Stimulated activated CD8-positive, alpha-beta memory T cell treated with anti-CD3 and anti-CD28 coated beads, Interleukin-4, amount 100 ng/mL, for 24 hours (primary cell): Measurements from ENCODE around the gene SPAG9.

ENCODE experiments used
- DNase-seq: peaks from one replicate; pipeline ENCODE4 v3.0.0-alpha.2; 2020; ENCODE audit warnings: low read depth

SPAG9 gene

DNA sequence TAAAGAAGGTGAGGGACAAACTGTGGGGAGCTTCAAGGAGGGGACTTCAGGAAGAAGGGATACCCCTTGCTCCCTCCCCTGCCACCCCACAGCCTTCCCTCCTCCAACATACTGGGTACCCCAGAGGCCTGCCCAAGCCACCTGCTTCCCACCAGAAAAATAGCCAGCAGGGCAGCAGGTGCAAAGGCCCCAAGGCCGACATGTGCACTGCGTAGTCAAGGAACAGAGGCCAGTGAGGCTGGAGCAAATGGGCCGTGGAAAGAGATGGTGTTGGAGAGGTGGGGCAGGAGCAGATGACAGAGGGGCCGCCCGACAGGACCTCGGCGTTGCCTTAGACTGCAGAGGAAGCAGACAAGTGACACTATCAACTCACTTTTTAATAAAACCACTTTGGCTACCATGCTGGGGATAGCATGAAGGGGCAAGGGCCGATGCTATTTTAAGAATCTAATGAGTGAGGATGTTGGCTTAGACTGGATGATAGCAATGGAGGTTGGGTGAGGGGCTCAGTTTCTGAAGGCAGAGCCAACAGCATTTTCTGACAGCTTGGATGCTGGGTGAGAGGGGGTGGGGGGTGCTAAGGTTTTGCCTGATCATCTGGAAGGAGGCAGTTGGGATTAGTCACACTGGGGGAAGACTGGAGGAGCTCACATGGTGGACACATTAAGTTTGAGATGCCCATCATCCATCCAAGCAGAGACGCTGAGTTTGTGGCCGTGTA is 181.7 kb downstream of the SPAG9 start:
- no peak for DNase-seq

GRCh38 chr17:50935996-50936266 is 184.7 kb downstream of the SPAG9 start:
- DNase-seq, result no peak

DNA sequence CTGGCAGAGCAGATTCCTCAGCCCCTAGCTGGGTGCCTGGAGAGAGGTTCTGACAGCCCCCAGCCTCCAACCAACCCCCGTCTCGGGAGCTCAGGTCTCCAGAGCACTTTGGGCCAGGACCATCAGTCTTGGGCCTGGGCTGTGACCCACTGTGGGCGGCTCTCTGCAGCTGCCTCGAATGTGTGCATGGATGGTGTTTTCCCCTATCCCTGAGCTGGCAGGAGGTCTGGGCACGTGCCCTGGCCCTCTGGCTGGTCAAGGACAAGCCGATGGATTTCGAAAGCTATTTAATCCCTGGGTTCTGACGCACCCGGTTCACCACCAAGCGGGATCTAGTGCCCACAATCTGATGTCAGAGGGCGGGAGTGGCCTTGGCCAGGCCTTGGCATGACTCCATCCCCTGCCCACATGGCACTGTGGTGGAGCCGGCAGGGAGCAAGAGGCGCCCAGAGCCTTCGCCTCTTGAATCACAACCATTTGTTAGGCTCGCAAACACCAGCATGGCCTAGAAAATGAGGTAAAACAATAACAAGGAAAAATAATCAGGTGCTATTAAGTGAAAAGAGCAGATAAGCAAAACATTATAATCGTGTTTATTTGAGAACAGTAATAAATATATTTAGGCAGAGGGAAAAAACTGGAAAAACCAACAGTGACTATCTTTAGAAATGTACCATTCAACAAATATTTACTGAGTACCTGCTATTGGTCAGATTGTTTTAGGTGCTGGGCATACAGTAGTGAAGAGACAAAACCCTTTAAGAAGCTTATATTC is 185.3 kb downstream of the SPAG9 start:
- no peak for DNase-seq

DNA sequence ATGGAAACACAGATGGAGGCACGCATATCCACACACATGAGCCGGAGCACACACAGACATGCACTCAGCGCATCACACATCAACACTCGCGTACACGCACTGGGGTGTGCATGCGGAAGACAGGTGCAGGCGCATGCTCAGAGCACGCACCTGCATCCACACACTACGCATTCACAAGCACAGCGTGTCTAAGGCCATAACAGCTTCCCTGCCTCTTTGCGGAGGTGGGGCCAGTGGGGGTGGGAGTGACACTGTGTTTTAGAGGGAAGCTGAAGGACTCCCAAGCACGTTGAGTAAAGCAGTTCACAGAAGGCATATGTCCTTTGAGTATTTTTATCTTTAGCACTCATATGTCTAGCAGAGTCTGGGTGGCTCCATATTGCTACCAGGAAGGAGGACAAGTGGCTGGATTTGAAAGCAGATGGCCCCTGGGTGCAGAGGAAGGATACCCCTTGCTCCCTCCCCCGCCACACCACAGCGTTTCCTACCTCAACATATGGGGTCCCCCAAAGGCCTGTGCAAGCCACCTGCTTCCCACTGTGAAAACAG is 185.9 kb downstream of the SPAG9 start:
- DNase-seq, result no peak

GRCh38 chr17:50934161-50934560 is 186.5 kb downstream of the SPAG9 start:
- DNase-seq, result no peak

DNA sequence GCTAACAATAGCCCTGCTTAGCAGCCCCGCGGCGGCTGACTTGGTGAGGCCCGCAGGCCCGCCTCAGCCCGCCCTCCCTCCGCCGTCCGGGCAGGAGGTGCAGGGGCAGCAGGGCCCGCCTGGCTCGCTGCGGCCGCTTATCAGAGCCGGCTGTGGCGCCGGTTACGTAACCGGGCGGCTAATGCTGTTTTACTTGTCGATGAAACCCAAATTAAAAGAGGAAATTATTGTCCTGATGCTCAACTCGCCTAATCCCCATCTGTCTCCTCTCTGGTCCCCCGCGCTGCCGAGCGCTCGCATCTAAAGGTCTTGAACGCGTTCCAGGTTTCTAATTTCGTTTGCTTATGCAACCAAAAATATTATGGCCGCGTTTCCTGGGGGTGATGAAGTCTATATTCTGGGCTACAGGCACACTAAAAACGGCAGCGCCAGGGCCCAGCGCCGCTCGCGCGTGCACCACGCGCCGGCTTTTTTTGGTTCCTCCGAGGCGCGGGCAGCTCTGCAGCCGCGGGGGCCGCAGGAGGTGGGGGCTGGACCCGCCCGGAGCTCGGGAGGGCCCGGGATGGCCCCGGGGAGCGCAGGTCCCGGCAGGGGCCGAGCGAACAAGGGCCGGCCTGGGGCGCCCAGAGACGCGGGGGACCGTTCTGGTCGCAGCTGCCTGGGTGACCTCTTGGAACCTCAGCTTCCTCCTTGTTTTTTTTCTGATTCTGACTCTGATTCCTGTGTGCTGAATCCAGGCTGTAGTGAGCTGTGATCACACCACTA is 189.3 kb downstream of the SPAG9 start:
- peak; percentile 21 for DNase-seq

GRCh38 chr17:50928646-50929045 is 192.0 kb downstream of the SPAG9 start:
- no peak for DNase-seq

DNA sequence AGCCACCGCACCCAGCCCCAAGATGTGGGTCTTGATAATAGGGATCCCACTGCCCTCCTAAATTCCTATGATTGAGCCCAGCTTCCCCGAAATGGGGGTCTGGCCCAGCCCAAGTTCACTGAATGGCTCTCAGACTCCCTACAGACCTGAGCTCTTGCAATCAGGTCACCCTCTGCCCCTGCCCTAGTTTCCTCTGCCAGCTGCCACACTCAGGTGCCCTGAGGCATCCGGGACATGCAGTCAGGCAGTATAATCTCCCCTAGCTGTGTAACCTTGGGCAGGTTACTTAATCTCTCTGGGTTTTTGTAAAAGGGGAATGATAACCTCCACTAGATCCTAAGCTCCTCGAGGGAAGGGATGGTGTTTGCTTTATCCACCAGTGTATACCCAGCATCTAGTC is 193.4 kb downstream of the SPAG9 start:
- DNase-seq, result no peak

- DNase-seq, result no peak
Observed at GRCh38 chr17:50926523-50926922, 194.1 kb downstream of the SPAG9 start.

DNA sequence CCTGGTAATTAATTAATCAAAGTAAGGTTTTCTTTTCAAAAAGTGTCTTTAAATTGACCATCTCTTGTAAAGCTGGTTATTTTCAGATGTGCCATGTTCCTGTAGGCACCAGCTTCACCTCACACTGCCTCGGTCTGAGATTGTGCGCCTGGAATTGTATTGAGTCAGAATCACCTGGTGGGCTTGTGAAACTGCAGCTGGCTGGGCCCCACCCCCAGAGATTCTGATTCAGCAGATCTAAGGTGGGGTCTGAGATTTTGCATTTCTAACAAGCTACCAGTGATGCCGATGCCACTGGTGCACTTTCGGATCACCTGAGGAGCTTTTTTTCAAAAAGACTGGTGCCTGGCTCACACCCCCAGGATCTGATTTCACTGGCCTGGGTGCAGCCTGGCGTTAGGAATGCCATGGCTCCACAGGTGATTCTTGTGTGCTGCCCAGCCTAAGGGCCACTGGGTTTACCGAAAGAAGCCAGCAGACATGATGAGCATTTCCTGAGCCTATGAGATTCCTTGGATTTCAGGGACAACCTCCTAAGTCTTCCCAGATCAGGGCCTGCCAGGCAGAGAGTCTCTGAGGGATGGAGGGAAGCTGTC is 195.3 kb downstream of the SPAG9 start:
- no peak for DNase-seq

DNA sequence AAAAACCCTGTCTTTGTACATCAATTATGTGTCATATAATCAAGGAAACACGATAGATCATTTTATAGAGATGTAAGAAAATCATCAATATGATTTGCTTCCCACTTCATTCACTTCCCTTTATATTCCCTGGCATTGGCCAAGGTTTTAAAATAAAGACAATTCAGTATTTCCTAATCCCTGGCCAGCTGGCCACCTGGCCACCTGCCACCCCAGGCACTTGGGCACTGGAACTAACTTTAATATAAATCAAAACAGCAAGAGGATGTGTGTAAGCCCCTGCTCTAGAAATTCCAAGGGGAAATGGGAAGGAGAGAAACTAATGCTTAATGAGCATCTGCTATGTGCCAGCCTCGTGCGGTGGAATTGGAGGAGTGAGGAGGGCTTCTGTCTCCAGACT is 195.9 kb downstream of the SPAG9 start:
- no peak for DNase-seq

DNA sequence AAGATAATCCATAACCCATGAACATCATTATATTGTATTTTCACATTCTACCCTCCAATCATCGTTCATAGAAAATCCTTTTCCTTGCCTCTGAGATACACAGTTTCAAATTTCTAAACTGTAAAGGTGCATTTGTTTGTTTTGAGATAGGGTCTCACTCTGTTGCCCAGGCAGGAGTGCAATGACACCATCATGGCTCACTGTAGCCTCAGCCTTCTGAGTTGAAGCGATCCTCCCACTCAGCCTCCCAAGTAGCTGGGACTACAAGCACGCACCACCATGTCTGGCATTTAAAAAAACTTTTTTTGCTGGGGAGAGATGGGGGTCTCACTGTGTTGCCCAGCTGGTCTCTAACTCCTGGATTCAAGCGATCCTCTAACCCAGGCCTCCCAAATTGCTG is 196.4 kb downstream of the SPAG9 start:
- no peak for DNase-seq

- DNase-seq, result no peak
Observed at GRCh38 chr17:50923611-50924010, 197.1 kb downstream of the SPAG9 start.

DNA sequence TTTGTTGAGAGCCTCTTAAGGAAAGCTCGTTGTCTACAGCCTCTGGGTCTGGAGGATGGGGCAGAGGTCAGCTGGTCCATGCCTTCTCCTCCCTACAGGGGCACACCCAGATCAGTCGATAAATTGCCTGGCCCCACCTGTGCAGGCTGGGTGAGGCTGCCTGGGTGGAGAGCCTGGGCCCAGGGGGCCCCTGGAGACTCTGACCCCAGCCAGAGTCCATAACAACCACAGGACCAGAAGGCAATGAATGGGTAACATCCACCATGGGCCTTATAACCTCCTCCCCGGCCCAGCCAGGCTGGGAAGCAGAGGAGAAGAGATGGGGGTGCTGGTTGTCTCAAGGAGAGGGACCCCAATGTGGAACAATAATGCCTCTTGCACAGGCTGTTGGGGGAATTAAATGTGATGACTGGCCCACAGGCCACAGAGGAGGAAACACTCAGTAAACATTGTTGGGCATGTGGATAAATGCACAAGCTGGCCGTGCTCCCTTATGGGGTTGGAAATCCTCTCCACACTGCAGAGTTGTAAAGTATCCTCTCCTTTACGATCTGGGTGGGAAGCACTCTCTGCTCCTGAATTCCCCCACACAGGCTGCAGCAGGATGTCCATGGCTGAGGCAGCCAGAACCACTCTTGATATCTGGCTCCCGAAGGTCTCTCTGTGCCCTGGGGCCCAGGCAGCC is 197.8 kb downstream of the SPAG9 start:
- DNase-seq, result no peak

DNA sequence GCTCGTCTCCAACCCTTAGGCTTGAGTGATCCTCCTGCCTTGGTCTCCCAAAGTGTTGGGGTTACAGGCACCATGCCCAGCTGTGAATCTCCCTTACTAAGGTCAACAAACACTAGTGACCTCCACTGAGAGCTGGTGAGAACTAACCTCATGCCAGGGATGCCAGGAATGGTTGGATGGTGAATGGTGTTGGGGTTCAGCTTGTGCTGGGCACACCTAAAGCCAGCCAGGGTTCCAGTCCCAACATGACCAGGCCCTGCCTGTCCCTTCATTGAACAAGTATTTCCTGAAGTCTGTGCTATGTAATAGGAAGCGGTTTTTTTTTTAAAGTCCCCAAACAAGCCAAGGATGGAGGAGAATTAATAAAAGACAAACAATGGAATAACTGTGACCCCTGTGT is 198.6 kb downstream of the SPAG9 start:
- DNase-seq, result no peak

- DNase-seq, result no peak
Observed at GRCh38 chr17:50920891-50921586, 199.6 kb downstream of the SPAG9 start.

DNA sequence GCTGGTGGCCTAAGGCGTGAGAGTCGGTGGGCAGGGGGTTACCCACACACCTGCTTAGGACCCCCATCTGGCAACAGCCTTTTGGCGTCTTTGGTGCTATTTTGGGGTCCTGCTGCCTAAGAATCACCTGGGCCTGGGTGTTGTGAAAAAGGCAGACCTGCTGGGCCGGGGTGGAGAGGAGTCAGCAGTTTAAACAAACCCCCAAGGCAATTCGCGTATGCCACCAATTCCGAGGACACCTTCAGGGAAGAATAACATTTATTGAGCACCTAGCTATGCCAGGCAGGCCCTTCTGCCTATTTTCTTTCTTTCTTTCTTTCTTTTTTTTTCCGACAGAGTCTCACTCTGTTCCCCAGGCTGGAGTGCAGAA is 200.6 kb downstream of the SPAG9 start:
- DNase-seq, result no peak

- peak; percentile 65 for DNase-seq
Observed at GRCh38 chr17:50919321-50920040, 201.2 kb downstream of the SPAG9 start.

GRCh38 chr17:50918933-50919296 is 201.8 kb downstream of the SPAG9 start:
- no peak for DNase-seq

- DNase-seq, result no peak
Observed at GRCh38 chr17:50918071-50918932, 202.4 kb downstream of the SPAG9 start.
